ENCODE data around the gene HNRNPLL. TPM values are rescaled to one million over a fixed set of nuclear protein-coding genes. Genes with fewer than 3 reads are reported as not detected.

HNRNPLL gene
- total and polyA plus RNA-seq, 2 of the 13 experiments (the other 11 are each of a cell fraction or from before 2014, with no cell fraction given) = 49.4 to 103 TPM

GRCh38 chr2:38632980-38633379, 30.3 kb upstream of the HNRNPLL start:
- H3K4me3 ChIP-seq (replicated peaks in 1 of 3; ENCODE audit: insufficient read depth in 1 of 3, low read depth in 2 of 3, low read length in 3 of 3) = no peak overlapping the region
- intact Hi-C loops (cut with micrococcal nuclease; ENCODE audit: unreplicated experiment) (no loop called here), in situ Hi-C loops (cut with HindIII; ENCODE audit: extremely low pct_ligation_motif_present, low pct_unique_long_range_greater_than_20kb) (no loop called here)
- POLR2A ChIA-PET = no interaction called here
- no peak for TF ChIP-seq AFF4 (CRISPR knock-in tag; IDR thresholded peaks at IDR 0.05)
- no peak for TF ChIP-seq CSRNP1 (CRISPR knock-in tag; IDR thresholded peaks at IDR 0.05)
- no peak for TF ChIP-seq SMYD3 (CRISPR knock-in tag; IDR thresholded peaks at IDR 0.05)
- no peak for TF ChIP-seq MBD4 (IDR thresholded peaks at IDR 0.05; ENCODE audit: borderline replicate concordance, low read length)
- no peak for TF ChIP-seq ZFP82 (CRISPR knock-in tag; IDR thresholded peaks at IDR 0.05; ENCODE audit: borderline replicate concordance)
- H3K9ac ChIP-seq (ENCODE audit: insufficient read depth, low read depth, low read length) = no peak overlapping the region
- H2AFZ ChIP-seq (ENCODE audit: low read length) = no peak overlapping the region
- no peaks in the 10 kb centered on the region for H4K20me1 ChIP-seq (ENCODE audit: insufficient read depth, low read length)
- H3K27me3 ChIP-seq (ENCODE audit: control insufficient read depth in 1 of 2, insufficient read depth in 2 of 2, low read length in 2 of 2) = no peaks in the 10 kb centered on the region
- no peak for DNase-seq (ENCODE audit: low spot score)
- 0 out of 2 replicates have a peak, but pooled peaks cover 4% of the 10 kb centered on the region for H3K9me3 ChIP-seq (ENCODE audit: low read length)
- CTCF ChIA-PET (ENCODE audit: low intra/inter-chr PET ratio, low total read pairs) = no interaction called here
- ATAC-seq = no peak
- H3K36me3 ChIP-seq (replicated peaks in 1 of 2; ENCODE audit: control insufficient read depth in 1 of 2, insufficient read depth in 2 of 2, low read length in 2 of 2) = no peaks in the 10 kb centered on the region
- no peaks in the 10 kb centered on the region for H3K79me2 ChIP-seq (ENCODE audit: insufficient read depth, low read length)
- H3K27ac ChIP-seq (ENCODE audit: extremely low read length, insufficient read depth, low read length) = no peak overlapping the region
- BruUV-seq (replicated peaks) = no TSS peak
- H3K4me2 ChIP-seq (ENCODE audit: low read depth, low read length) = no peak overlapping the region
- FAIRE-seq = no peak
- H3K4me1 ChIP-seq (ENCODE audit: insufficient read depth, low read length) = peaks cover 18% of the 10 kb centered on the region
